Activated CD8-positive, alpha-beta memory T cell treated with anti-CD3 and anti-CD28 coated beads for 36 hours (primary cell): Measurements from ENCODE around the gene CAPN12. TPM values are rescaled to one million over a fixed set of nuclear protein-coding genes. Genes with fewer than 3 reads are reported as not detected.

Experiments used
- CTCF ChIA-PET: fragments of 350-600 bp; sonication (Branson Sonifier 250); formaldehyde crosslinking; loops from one replicate; lab custom pipeline; 2021; ENCODE audit warnings: antibody characterized with exemption; lab: Charles Lee
- POLR2A ChIA-PET: fragments of 350-600 bp; sonication (Branson Sonifier 250); formaldehyde crosslinking; loops from one replicate; lab custom pipeline; 2021; ENCODE audit warnings: antibody characterized with exemption; lab: Charles Lee
- total RNA-seq, 2 experiments: library from RNA; stranded (reverse); gene quantifications; one replicate each; pipeline ENCODE4 v1.2.3, GENCODE V29; 2021

The CAPN12 gene
- total RNA-seq, 2 experiments from 2014 or later: 3.3 to 3.7 TPM

DNA sequence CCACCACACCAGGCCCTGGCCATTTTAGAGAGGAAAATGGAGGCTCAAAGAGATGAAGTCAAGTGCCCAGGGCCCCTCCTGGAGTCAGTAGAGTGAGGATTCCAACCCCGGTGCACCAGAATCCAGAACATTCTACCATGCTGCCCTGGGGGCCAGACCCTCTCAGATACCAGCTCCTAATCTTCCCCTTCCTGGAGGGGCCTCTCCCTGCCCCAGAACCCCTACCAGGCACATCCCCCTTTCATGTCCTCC lies 11.1 kb downstream of the CAPN12 start:
- ChIA-PET CTCF (interaction anchor here (0.6 to 1.4 kb wide), 4 partner anchors 136 to 218 kb away, joined by 3 read pairs; partner anchors contain the start of gene SARS2), POLR2A (interaction anchor here (0.7 to 1.2 kb wide), 4 partner anchors 9 to 330 kb away, joined by 3 to 4 read pairs (median 4); partner anchors contain the start of gene FAM98C)

DNA sequence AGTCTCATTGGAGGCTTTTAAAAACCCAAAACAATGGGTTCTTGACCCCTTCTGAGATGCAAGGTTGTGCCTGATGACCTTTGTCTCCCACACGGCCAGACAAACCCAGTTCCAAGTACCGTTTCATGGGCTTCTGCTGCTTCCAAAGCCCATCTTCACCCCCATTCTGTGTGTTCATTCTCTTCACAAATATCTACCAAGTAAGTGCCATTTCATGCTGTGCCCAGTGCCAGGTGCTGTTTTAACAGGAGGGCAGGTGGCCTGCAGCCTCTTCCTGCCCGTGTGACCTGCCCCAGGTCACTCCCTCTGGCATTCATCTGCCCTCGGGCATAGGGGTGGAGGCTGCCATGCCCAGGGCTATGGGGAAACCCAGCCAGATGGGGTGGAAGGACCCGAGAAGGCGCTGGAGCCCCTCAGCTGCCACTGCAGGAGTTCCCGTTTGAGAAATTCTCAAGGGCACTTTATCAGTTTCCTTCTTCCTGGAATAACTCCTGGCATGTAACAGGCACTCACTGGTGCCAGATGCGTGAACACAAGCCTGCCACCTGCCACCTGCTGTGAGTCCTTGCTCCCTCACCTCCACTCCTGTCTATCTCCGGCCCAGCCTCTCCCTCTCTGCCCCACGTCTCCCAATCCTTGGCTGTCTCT lies 12.5 kb downstream of the CAPN12 start:
- ChIA-PET POLR2A (no interaction called here), CTCF (no interaction called here)

DNA sequence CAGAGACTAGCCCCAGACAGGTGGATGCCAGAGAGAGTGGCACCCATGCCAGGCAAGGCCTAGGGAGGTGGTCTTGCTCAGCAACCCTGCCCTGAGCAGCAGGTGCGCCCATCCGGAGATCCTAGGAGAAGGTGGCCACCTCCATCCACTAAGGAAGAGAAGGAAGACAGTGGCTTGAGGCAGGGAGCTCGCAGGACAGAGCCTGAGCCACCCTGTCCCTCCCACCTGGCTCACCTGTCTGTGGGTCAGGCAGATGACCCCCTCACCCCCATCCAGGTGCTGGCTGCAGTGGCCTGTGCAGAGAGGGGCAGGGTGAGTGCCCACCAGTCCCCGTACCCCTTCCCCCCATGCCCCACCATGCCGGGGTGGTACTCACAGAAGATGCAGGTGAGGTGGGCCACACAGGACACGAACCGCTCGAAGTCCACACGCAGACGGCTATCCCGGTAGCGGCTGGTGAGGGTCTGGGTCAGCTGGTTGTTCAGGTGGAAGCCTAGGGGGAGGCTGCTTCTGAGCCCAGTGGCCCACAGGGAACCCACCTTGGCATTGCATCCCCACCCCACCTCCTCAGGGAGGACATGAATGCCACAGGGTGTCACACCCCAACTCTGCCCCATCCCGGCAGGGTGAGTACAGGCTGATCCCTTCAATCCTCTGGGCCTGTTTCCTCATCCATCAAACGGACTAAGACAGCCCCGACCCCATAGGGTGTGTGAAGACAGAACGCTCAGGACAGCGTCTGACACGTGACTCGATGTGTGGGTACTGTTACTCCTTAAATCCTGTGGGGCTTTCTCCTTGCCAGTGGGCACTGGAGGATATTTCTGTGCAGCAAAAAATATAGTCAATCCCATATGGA lies 13.3 kb downstream of the CAPN12 start:
- ChIA-PET CTCF (interaction anchor here (1.3 kb wide), 1 partner anchor 157 kb away, joined by 5 read pairs; no protein-coding TSS in a partner anchor), POLR2A (no interaction called here)

GRCh38 chr19:38730470-38730730 lies 13.9 kb downstream of the CAPN12 start:
- POLR2A ChIA-PET: no interaction called here
- CTCF ChIA-PET: interaction anchor here (0.6 to 1.3 kb wide), 2 partner anchors 98 to 157 kb away, joined by 3 to 5 read pairs; no protein-coding TSS in a partner anchor

DNA sequence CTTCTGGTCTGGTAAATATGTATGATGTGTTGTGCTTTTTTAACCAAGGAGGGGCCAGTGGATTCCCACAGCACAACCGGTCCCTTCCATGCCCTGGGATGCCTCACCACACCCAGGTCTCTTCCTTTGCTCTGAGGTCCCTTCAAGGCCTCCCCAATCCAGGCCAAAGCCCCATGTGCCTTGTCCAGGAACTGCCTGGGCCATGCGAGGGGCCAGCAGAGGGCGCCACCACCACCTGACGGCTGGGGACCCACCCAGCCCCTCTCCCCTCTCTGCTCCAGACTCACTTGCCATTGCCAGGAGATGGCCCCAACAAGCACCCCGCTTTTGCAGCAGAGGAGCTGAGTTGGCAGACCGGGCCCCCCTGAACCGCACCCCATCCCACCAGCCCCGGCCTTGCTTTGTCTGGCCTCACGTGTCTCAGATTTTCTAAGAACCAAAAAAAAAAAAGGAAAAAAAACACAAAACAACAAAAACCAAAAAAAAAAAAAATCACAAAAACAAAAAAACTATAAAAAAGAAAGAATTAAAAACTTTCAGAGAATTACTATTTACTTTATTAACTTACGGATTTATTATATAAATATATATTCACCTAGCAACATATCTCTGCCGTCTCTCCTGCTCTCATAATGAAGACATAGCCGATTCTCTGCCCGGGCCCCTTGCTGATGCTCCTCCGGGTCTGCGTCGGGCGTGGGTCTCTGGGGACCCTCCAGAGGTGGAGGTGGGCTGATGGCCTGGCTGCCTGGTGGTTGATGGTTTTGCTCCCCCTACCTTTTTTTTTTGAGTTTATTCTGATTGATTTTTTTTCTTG lies 14.4 kb downstream of the CAPN12 start:
- ChIA-PET CTCF (interaction anchor here (0.6 to 1.3 kb wide), 2 partner anchors 98 to 158 kb away, joined by 3 to 5 read pairs; no protein-coding TSS in a partner anchor), POLR2A (no interaction called here)

- ChIA-PET CTCF (interaction anchor here (0.6 kb wide), 1 partner anchor 198 kb away, joined by 3 read pairs; no protein-coding TSS in a partner anchor), POLR2A (interaction anchor here (0.5 kb wide), 1 partner anchor 204 kb away, joined by 4 read pairs; no protein-coding TSS in a partner anchor)
Measured at GRCh38 chr19:38728752-38729541, 15.3 kb downstream of the CAPN12 start.

DNA sequence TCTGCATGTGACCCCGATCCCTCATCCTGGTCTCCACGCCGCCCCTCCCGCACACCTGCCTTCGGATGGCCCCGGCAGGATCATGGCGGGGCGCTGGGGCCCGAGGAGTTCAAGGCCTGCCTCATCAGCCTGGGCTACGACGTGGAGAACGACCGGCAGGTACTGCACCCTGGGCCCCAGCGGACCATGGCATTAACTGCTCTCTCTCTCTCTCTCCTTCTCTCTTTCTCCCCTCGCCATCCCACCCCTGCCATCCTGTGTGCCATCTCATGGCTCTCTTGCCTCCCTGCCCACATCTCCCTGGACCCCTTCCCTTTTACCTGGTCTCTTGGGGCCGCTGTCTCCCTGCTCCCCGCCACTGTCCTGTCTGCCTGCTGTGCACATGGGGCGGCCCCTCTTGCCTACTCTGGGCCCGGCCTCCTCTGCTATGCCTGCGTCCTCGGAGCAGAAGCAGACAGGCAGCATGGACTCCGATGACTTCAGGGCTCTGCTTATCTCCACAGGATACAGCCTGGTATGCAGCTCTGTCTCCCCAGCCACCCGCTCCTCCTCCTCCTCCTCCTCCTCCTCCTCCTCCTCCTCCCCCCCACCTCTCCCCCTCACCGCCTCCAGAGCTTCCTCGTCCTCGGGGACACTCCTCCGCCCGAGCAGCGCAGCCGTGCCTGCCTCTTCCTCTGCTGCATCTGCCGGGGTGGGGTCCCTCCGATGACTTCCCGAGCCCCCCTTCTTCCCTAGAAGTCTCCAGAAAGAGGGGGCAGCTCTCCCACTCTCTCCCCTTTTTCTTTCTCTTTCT lies 16.2 kb downstream of the CAPN12 start:
- CTCF ChIA-PET: no interaction called here
- POLR2A ChIA-PET: interaction anchor here (0.6 kb wide), 1 partner anchor 13 kb away, joined by 3 read pairs; no protein-coding TSS in a partner anchor

- CTCF ChIA-PET: no interaction called here
- POLR2A ChIA-PET: no interaction called here
Measured at GRCh38 chr19:38727306-38727867, 16.9 kb downstream of the CAPN12 start.

DNA sequence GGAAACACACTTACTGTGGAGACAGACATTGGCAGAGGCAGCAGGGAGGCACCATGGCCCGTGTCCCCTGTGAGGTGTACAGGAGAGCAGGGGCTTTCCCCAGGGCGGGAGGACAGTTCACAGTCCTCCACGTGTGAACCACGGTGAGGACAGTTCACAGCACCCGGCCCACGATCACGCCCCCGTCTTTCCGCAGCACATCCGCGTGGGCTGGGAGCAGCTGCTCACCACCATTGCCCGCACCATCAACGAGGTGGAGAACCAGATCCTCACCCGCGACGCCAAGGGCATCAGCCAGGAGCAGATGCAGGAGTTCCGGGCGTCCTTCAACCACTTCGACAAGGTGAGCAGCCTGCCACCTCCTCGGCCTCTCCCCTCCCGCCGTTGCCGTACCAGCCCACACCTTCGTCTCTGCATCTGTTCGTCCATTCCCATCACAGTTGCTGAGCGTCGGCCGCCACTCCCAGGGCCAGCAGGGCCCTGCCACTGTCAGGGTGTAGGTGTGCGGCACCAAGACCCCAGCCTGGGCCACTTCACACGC lies 17.4 kb downstream of the CAPN12 start:
- CTCF ChIA-PET: interaction anchor here (2.7 kb wide), 1 partner anchor 203 kb away, joined by 8 read pairs; the partner anchor contains the start of genes MRPS12 and SARS2
- POLR2A ChIA-PET: no interaction called here

DNA sequence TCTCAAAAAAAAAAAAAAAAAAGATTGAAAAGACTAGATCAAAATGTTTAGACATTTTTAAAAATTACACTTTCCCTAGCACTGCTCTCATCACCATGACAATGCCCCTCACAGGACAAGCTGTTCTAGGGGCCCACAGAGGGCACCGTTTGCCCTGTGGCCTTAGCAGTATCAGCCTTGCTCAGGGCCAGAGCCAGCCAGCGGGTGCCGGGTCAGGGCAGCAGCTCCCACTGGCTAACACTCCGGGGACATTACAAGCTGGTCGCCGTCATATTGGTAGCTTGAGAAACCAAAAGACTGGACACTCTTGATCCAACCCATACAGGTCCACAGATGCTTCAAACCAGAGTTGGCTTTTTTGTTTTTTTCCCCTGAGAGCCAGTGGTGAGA lies 18.0 kb downstream of the CAPN12 start:
- CTCF ChIA-PET: interaction anchor here (0.7 to 2.7 kb wide), 4 partner anchors 175 to 324 kb away, joined by 3 to 8 read pairs (median 3); partner anchors contain the start of genes FAM98C, MRPS12 and SARS2
- POLR2A ChIA-PET: no interaction called here

DNA sequence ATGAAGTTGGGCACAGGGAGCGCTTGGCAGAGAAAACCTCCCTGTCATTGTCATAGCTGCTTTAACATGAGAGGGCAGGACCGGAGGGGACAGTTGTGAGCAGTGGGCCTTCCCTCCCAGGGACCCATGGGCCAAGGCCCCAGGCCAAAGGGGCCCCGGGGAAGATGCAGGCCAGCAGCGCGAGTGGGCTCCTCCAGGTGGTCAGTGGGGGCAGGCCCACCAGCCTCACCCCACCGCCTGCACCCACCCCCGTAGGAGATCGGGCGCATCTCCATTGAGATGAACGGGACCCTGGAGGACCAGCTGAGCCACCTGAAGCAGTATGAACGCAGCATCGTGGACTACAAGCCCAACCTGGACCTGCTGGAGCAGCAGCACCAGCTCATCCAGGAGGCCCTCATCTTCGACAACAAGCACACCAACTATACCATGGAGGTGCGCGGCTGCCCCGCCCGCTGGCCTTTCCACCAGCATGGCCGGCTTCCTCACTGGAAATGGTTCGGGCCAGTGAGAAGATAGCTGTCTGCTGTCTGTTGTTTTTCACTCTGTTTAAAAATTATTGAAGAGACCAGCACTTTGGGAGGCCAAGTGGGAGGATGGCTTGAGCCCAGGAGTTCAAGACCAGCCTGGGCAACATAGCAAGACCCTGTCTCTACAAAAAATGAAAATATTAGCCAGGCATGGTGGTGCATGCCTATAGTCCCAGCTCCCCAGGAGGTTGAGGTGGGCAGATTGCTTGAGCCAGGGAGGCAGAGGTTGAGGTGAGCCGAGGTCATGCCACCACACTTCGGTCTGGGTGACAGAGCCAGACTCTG lies 18.6 kb downstream of the CAPN12 start:
- ChIA-PET CTCF (interaction anchor here (0.7 to 2.7 kb wide), 6 partner anchors 68 to 323 kb away, joined by 3 to 8 read pairs (median 3); partner anchors contain the start of genes FAM98C, MRPS12 and SARS2), POLR2A (no interaction called here)

DNA sequence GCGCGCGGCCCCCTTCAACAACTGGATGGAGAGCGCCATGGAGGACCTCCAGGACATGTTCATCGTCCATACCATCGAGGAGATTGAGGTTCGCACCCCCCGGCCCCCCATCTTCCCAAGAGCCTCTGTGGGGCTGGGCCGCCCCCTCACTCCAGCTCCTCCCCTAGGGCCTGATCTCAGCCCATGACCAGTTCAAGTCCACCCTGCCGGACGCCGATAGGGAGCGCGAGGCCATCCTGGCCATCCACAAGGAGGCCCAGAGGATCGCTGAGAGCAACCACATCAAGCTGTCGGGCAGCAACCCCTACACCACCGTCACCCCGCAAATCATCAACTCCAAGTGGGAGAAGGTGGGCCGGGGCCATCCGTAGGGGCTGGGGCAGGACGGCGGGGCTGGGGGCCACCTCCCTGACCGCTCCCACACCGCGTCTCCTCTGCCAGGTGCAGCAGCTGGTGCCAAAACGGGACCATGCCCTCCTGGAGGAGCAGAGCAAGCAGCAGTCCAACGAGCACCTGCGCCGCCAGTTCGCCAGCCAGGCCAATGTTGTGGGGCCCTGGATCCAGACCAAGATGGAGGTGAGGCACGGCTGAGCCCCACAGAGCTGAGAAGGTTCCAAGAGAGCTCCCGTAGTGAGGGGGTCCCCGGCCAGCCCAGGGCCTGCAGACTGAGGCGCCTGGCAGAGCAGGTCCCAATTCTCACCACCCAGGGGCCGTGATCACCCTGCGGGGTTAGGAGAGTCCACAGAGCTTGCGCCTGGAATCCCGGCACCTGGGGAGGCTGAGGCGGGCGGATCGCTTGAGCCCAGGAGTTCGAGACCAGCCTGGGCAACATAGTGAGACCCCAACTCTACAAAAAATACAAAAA lies 20.1 kb downstream of the CAPN12 start:
- POLR2A ChIA-PET: interaction anchor here (0.8 kb wide), 1 partner anchor 9 kb away, joined by 4 read pairs; no protein-coding TSS in a partner anchor
- CTCF ChIA-PET: interaction anchor here (2.7 kb wide), 1 partner anchor 206 kb away, joined by 8 read pairs; the partner anchor contains the start of genes MRPS12 and SARS2

DNA sequence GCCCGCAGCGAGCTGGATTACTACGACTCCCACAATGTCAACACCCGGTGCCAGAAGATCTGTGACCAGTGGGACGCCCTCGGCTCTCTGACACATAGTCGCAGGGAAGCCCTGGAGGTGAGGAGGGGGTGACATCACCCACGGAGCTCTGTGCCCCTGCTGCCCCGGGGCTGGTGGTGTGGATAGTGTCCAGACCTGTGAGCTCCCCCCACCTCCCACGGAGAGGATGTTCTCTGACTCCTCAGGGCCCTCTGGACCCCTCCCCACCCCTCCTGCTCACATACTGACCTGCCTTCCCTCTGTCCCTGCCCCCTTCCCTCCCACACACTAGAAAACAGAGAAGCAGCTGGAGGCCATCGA lies 20.7 kb downstream of the CAPN12 start:
- CTCF ChIA-PET: no interaction called here
- POLR2A ChIA-PET: no interaction called here

DNA sequence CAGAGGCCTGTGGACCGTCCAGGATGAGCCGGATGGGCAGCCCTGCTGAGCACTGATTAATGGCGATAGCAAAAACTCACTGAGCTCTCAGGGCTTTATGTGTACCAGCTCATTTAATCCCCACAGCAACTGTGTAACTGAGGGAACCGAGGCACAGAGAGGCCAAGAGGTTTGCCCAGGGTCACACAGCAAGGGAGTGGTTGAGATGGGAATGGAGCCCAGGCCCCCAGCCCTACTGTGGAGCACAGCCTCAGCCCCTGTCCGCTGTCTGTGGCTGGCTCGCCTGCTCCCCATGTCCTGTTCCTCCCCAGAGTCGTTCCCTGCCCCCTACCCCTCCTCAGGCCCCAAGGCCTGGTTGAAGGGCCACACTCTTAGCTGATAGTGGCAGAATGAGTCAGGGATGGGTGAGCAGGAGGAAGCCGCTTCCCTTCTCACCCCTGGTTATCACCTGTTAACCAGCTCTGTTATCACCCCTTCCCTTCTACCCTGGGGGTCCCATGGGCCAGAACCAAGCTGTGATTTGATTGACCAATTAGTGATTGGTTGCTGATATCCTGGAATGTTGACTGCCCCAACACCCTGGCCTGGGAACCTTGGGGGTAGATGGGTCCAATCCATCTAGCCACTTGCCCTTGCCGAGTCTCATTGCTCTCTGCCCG lies 21.2 kb downstream of the CAPN12 start:
- ChIA-PET POLR2A (no interaction called here), CTCF (no interaction called here)
